Raji (cell line): ENCODE results near the gene UROS.

Experiments
- POLR2A ChIP-seq: IDR thresholded peaks from 2 replicates; pipeline ENCODE4 v1.6.1; 2011; ENCODE audit warnings: low read depth, low read length, control low read depth; ENCODE audit not compliant: insufficient read depth

UROS gene

GRCh38 chr10:125844751-125845221, 21.7 kb upstream of the UROS start:
- no peak for TF ChIP-seq POLR2A

GRCh38 chr10:125843603-125844329, 20.7 kb upstream of the UROS start:
- no peak for TF ChIP-seq POLR2A

- TF ChIP-seq POLR2A = no peak
Observed at GRCh38 chr10:125840955-125841354, 17.9 kb upstream of the UROS start.

- TF ChIP-seq POLR2A = no peak
Observed at GRCh38 chr10:125840406-125840805, 17.3 kb upstream of the UROS start.

- no peak for TF ChIP-seq POLR2A
Observed at GRCh38 chr10:125838802-125839575, 15.9 kb upstream of the UROS start.

GRCh38 chr10:125836746-125837145, 13.7 kb upstream of the UROS start:
- TF ChIP-seq POLR2A = no peak

- TF ChIP-seq POLR2A = no peak
Observed at GRCh38 chr10:125828311-125828710, 5.3 kb upstream of the UROS start.

- TF ChIP-seq POLR2A = no peak
Observed at GRCh38 chr10:125827133-125827532, 4.1 kb upstream of the UROS start.

GRCh38 chr10:125824736-125825135, 1.7 kb upstream of the UROS start:
- no peak for TF ChIP-seq POLR2A

GRCh38 chr10:125823663-125824251, 699 bp upstream of the UROS start:
- TF ChIP-seq POLR2A = no peak

GRCh38 chr10:125820701-125821100, 2.4 kb downstream of the UROS start:
- no peak for TF ChIP-seq POLR2A

GRCh38 chr10:125817337-125817946, 5.6 kb downstream of the UROS start:
- TF ChIP-seq POLR2A = no peak

- no peak for TF ChIP-seq POLR2A
Observed at GRCh38 chr10:125816548-125816947, 6.5 kb downstream of the UROS start.

GRCh38 chr10:125815764-125816163, 7.3 kb downstream of the UROS start:
- TF ChIP-seq POLR2A = no peak

- TF ChIP-seq POLR2A = no peak
Observed at GRCh38 chr10:125812128-125812750, 10.8 kb downstream of the UROS start.

GRCh38 chr10:125811251-125811650, 11.8 kb downstream of the UROS start:
- TF ChIP-seq POLR2A = no peak

GRCh38 chr10:125808047-125808446, 15.0 kb downstream of the UROS start:
- TF ChIP-seq POLR2A = no peak
